HUES48 (cell line): ENCODE measurements around the gene EXOC4.

Source experiments
- H3K27ac ChIP-seq: one replicate; pipeline ENCODE4 v1.7.0; 2013; ENCODE audit warnings: low read depth, low read length, inconsistent platforms
- H3K27me3 ChIP-seq: 2 replicates; pipeline ENCODE4 v1.6.1; 2013; ENCODE audit warnings: mild to moderate bottlenecking, low read length; ENCODE audit not compliant: control insufficient read depth, insufficient read depth
- H3K36me3 ChIP-seq: 2 replicates; pipeline ENCODE4 v1.6.1; 2013; ENCODE audit warnings: low read length; ENCODE audit not compliant: control insufficient read depth, insufficient read depth
- H3K4me1 ChIP-seq: 2 replicates; pipeline ENCODE4 v1.6.1; 2013; ENCODE audit warnings: mild to moderate bottlenecking, low read length; ENCODE audit not compliant: control insufficient read depth, insufficient read depth
- H3K4me3 ChIP-seq: 2 replicates; pipeline ENCODE4 v1.5.1; 2013; ENCODE audit warnings: mild to moderate bottlenecking, low read depth, low read length
- H3K9ac ChIP-seq: 2 replicates; pipeline ENCODE4 v1.6.1; 2013; ENCODE audit warnings: mild to moderate bottlenecking, low read depth, low read length, moderate library complexity
- H3K9me3 ChIP-seq: 2 replicates; pipeline ENCODE4 v1.6.1; 2013; ENCODE audit warnings: low read length; ENCODE audit not compliant: control insufficient read depth, insufficient read depth

Gene EXOC4

DNA sequence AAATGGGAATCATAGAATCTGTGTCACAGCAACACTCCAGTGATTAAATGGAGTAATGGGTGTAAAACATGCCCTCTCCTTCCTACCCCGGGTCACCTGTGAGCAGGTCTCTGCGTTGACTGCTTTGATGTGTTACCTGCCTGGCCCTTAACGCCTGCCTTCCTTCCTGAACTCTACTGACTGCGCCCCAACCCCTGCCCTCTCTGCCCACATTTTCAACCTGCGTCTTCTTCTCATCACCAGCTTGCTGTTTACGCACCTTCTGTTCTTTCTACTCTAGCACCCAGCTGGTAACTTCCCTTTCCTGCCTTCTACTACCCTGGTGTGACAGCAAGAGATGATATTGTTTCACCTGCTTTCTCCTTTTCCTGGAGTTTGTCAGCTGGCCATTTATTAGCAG, 571.3 kb downstream of the EXOC4 start:
- Histone ChIP-seq H3K4me3 (no peak overlapping the region), H3K36me3 (no peaks in the 10 kb centered on the region), H3K9ac (no peak overlapping the region), H3K9me3 (no peaks in the 10 kb centered on the region), H3K27ac (no peak overlapping the region), H3K4me1 (no peaks in the 10 kb centered on the region), H3K27me3 (no peaks in the 10 kb centered on the region)

DNA sequence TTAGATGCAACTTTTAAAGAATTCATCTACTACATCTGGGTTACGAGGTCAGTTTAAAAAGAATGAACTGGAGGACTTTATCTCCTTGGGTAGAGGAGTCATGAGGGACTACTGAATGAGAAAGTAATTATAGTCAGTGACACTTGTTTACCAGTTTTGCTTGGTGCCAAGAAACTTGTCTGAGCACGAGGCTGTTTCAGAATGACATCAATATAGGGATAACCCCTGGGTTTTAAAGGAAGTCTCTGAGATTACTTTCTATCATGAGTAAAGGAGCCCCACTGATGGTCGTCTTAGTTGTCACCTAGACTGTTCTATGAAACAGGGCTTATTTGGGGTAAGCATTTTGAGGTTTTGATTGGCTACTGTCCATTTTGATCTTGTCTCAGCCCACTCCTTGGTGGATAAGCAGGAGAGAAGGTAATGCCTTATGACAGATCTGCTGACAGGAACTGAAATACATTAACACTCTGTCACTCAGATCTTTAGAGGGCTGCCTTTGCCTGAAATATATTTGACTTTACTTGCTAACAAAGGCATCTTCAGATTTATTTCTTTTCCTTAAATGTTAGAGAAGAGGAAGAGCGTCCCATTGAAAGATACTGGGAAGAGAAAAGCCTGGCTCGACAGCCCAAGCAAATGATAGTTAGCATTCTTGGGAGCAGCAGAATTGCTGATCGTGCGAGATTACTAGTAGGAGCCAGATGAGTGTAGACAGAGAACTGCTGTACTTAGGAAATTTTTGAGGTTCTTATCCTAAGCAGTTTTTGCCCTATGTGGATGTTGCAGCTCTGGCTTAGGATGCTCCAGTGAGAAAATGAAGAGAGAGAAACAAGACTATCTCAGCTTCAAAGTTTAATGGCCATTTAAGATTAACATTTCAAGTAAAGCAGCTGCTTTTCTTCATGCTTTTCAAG, 575.1 kb downstream of the EXOC4 start:
- H3K4me3 ChIP-seq = no peak overlapping the region
- no peak overlapping the region for H3K27ac ChIP-seq
- H3K4me1 ChIP-seq = no peaks in the 10 kb centered on the region
- H3K27me3 ChIP-seq = no peaks in the 10 kb centered on the region
- no peaks in the 10 kb centered on the region for H3K36me3 ChIP-seq
- H3K9me3 ChIP-seq = no peaks in the 10 kb centered on the region
- H3K9ac ChIP-seq = no peak overlapping the region

- H3K4me1 ChIP-seq = no peaks in the 10 kb centered on the region
- no peaks in the 10 kb centered on the region for H3K27me3 ChIP-seq
- H3K4me3 ChIP-seq = no peak overlapping the region
- H3K27ac ChIP-seq = no peak overlapping the region
- H3K9ac ChIP-seq = no peak overlapping the region
- H3K36me3 ChIP-seq = no peaks in the 10 kb centered on the region
- H3K9me3 ChIP-seq = no peaks in the 10 kb centered on the region
Observed at GRCh38 chr7:133828906-133829305, 576.0 kb downstream of the EXOC4 start.

- Histone ChIP-seq H3K9ac (no peak overlapping the region), H3K27ac (no peak overlapping the region), H3K4me3 (no peak overlapping the region), H3K4me1 (no peaks in the 10 kb centered on the region), H3K27me3 (no peaks in the 10 kb centered on the region), H3K9me3 (no peaks in the 10 kb centered on the region), H3K36me3 (no peaks in the 10 kb centered on the region)
Observed at GRCh38 chr7:133829336-133829897, 576.5 kb downstream of the EXOC4 start.

DNA sequence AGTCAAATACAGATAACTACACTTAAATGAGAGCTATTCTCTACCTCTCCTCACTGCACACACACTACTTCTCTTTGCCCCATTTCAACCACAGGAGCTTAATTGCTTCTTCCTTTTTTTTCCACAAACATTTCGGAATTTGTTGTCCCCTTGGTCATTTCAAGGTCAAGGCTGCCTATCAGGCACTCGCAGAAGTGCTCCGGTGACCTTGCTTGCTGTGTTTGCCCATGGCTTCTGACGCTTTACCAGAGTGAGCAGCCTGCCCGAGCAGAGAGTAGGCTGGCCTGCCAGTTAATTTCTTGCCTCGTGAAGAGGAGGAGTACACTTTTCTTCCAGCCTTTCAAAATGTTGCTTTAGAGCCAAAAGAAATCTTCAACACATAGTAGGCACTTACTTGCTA, 577.2 kb downstream of the EXOC4 start:
- Histone ChIP-seq H3K36me3 (no peaks in the 10 kb centered on the region), H3K27me3 (no peaks in the 10 kb centered on the region), H3K9me3 (no peaks in the 10 kb centered on the region), H3K9ac (no peak overlapping the region), H3K4me1 (peaks cover 1% of the 10 kb centered on the region; the same call in 1 of the 2 replicates), H3K27ac (no peak overlapping the region), H3K4me3 (no peak overlapping the region)

GRCh38 chr7:133836666-133837065, 583.8 kb downstream of the EXOC4 start:
- no peak overlapping the region for H3K4me3 ChIP-seq
- H3K36me3 ChIP-seq = no peaks in the 10 kb centered on the region
- peaks cover 10% of the 10 kb centered on the region; the same call in 1 of the 2 replicates for H3K4me1 ChIP-seq
- no peak overlapping the region for H3K27ac ChIP-seq
- H3K9me3 ChIP-seq = no peaks in the 10 kb centered on the region
- H3K27me3 ChIP-seq = no peaks in the 10 kb centered on the region
- H3K9ac ChIP-seq = no peak overlapping the region

DNA sequence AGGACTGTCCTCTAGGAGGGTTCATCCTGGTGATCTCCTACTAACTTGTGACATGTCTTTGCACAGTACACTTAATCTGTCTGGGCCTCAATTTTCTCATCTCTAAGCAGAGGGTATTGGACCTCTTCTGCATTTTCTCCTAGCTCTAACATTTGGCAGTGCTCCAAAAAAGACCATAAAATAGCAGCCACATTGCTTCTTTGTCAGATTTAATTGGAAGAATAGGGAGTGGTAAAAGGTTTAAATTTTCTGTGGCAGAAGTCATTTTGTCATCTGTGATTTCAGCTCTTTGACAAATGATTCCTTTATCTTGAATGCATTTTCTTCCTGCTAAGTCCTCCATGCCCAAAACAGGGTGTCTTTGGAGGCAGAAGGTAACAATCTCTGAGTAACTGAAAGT, 584.3 kb downstream of the EXOC4 start:
- Histone ChIP-seq H3K27ac (no peak overlapping the region), H3K9ac (no peak overlapping the region)

GRCh38 chr7:133839121-133839520, 586.2 kb downstream of the EXOC4 start:
- Histone ChIP-seq H3K4me1 (peaks cover 10% of the 10 kb centered on the region; the same call in 1 of the 2 replicates), H3K27me3 (no peaks in the 10 kb centered on the region), H3K27ac (no peak overlapping the region), H3K4me3 (no peak overlapping the region), H3K9ac (no peak overlapping the region), H3K9me3 (no peaks in the 10 kb centered on the region), H3K36me3 (no peaks in the 10 kb centered on the region)

More for the DNA sequence above, 584.3 kb downstream of the EXOC4 start:
- Histone ChIP-seq H3K36me3 (no peaks in the 10 kb centered on the region), H3K9me3 (no peaks in the 10 kb centered on the region), H3K4me3 (no peak overlapping the region), H3K4me1 (peaks cover 10% of the 10 kb centered on the region; the same call in 1 of the 2 replicates), H3K27me3 (no peaks in the 10 kb centered on the region)

DNA sequence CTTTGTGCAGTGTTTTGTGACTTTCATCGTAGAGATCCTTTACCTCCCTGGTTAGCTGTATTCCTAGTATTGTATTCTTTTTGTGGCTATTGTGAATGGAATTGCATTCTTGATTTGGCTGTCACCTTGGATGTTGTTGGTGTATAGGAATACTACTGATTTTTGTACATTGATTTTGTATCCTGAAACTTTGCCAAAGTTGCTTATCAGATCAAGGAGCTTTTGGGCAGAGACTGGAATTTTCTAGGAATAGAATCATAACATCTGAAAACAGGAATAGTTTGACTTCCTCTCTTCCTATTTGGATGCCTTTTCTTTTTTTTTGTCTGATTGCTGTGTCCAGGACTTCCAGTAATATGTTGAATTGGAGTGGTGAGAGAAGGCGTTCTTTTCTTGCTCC, 590.5 kb downstream of the EXOC4 start:
- Histone ChIP-seq H3K27me3 (no peaks in the 10 kb centered on the region), H3K4me3 (no peak overlapping the region), H3K9me3 (no peaks in the 10 kb centered on the region), H3K4me1 (no peaks in the 10 kb centered on the region), H3K9ac (no peak overlapping the region), H3K36me3 (no peaks in the 10 kb centered on the region), H3K27ac (no peak overlapping the region)

GRCh38 chr7:133845005-133845404, 592.1 kb downstream of the EXOC4 start:
- Histone ChIP-seq H3K36me3 (no peaks in the 10 kb centered on the region), H3K9me3 (no peaks in the 10 kb centered on the region), H3K4me1 (no peaks in the 10 kb centered on the region), H3K4me3 (no peak overlapping the region), H3K27ac (no peak overlapping the region), H3K9ac (no peak overlapping the region), H3K27me3 (no peaks in the 10 kb centered on the region)

DNA sequence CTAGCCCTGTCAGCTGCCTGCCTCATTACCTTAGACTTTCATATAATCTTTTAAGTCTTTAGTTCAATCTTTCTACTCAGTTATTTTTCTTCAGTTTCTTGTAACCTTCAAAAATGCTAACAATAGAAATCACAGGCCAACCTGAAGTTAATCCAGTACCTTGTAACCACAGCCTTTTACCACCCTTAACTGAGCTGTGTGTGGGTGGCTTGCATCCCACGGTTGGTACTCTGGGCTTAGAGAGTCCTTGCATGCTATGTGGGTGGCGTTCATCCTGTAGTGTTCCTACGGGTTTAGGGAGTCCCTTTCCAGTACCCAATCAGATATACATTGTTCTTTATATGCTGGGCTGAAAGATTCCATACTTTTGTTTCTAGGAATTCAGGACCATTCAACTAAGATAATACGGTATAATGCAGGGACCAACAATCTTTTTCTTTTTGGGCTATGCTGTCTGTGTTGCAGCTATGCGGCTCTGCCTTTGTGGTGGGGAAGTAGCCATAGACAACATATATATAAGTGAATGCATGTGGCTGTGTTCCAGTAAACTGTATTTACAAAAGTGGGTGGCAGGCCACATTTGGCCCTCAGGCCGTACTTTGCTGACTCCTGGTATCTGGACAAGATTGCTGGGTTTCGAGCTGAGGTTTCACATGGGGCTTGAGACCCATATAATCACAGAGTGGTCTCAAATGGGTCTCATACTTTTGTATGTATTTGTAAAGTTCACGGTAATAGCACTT, 593.5 kb downstream of the EXOC4 start:
- Histone ChIP-seq H3K36me3 (no peaks in the 10 kb centered on the region), H3K4me1 (no peaks in the 10 kb centered on the region), H3K27ac (no peak overlapping the region), H3K9ac (no peak overlapping the region), H3K9me3 (no peaks in the 10 kb centered on the region), H3K27me3 (no peaks in the 10 kb centered on the region), H3K4me3 (no peak overlapping the region)
